Pancreas (tissue), 10 donors: ENCODE results near the gene DCDC2C. TPM values are rescaled to one million over a fixed set of nuclear protein-coding genes. Genes with fewer than 3 reads are reported as not detected.

Experiments used
- ATAC-seq, 4 donors: fragments of 200-7000 bp; cut with Tn5 transposase; one replicate each; pipeline versions ENCODE4 v1.8.0 to v1.9.1; 2020; ENCODE audit warnings: mild to moderate bottlenecking in 4 of 4, moderate library complexity in 4 of 4
- DNase-seq, 6 donors: peaks; one replicate each; pipeline ENCODE4 v3.0.0-alpha.2; 2020
- FAIRE-seq: peaks from 2 replicates; lab custom pipeline; 2012; peaks lifted over from hg19 to GRCh38; lab: Jason Lieb, UNC
- H3K27ac ChIP-seq, 4 donors: fragments of 200-600 bp; sonication (generic); 1 replicate in 3 of 4; 2 replicates in 1 of 4; pipeline versions ENCODE4 v1.5.0 to v1.8.0; 2020
- H3K27me3 ChIP-seq, 4 donors: fragments of 200-600 bp; one replicate each; pipeline ENCODE4 v1.8.0; 2021
- H3K36me3 ChIP-seq, 3 donors: fragments of 200-600 bp; sonication (generic) in 1 of 3; one replicate each; pipeline versions ENCODE4 v1.5.0 to v1.8.0; 2020 to 2021
- H3K4me1 ChIP-seq, 3 donors: fragments of 200-600 bp; one replicate each; pipeline ENCODE4 v1.8.0; 2021
- H3K4me3 ChIP-seq, 4 donors: fragments of 200-600 bp; sonication (generic) in 2 of 4; one replicate each; pipeline versions ENCODE4 v1.5.0 to v1.8.0; 2020 to 2021
- H3K9me3 ChIP-seq, 4 donors: fragments of 200-600 bp; one replicate each; pipeline ENCODE4 v1.8.0; 2021
- WGBS, 2 donors: extraction: QIAGEN DNeasy Blood & Tissue Kit; methylation state at CpG; one replicate each; pipeline ENCODE4 v1.1.7; 2013; 5-methylcytosine and 5-hydroxymethylcytosine counted together
- intact Hi-C, 3 donors: fragments of 100-400 bp; cut with DNase I; formaldehyde crosslinking; loops; one replicate each; pipeline versions ENCODE4 v1.11.1 to v1.14.2; 2022
- polyA plus RNA-seq, 2 donors: library from polyadenylated mRNA; stranded (reverse); fragments of 200-250 nt; gene quantifications; one replicate each; pipeline ENCODE4 v1.2.3, GENCODE V29; 2013
- total RNA-seq, 6 donors: library from RNA; stranded (reverse); fragmentation: NEBNext Ultra II Directional in 4 of 6; extraction: Animal tissue kit (Norgen Biotek cat#: 25700) in 4 of 6; gene quantifications; one replicate each; pipeline versions ENCODE4 v1.2.1 to v1.2.4, GENCODE V29; 2021 to 2023
- TF ChIP-seq, protein P1 (sequence below), 4 donors: fragments of 200-600 bp; sonication (generic) in 3 of 4; IDR thresholded peaks; one replicate each; pipeline versions ENCODE4 v1.5.0 to v1.8.0; 2021; ENCODE audit warnings: antibody characterized with exemption in 4 of 4
- donor health status: healthy with polysubstance abuse.
- donor health status: DM: no; HTN: no; CAD: no; lungs with moderate emphysema.
- donor health status: DM: no; HTN: no; CAD: no.
- donor health status: control.
- donor health status: control.
- donor health status: Bipolar disorder and iron deficiency.
- donor health status: DM: yes; HTN: yes; CAD: no.
- donor health status: DM: no; HTN: no; CAD: no.
- donor health status: DM: no; HTN: no; CAD: no.
- donor health status: DM: yes; HTN: yes; CAD: no.

The DCDC2C gene
- total and polyA plus RNA-seq, 8 donors = not detected

DNA sequence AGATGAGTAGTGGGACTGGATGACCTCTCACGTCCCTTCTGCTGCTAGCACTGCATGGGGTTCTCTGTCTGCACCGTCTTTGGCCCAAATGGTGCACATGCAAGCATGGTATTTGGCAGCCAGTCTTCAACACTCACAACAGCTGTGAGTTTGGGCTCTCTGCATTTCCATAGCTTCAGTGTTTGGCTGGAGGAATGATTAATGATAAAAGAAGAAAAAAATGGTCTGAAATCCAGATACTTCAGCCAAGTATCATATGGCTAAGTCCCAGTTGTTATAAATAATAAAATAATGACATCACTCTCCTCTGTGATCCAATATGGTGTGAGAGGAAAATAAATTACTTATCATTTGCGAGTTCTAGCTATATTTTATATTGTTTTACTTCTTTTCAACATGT is 173.3 kb downstream of the DCDC2C start:
- no peak for ATAC-seq
- 30 to 39% methylated on average over 3 of the region's 3 CpGs for WGBS, 2 donors
- Histone ChIP-seq H3K36me3 (no peaks in the 10 kb centered on the region), H3K4me1 (no peaks in the 10 kb centered on the region), H3K27me3 (no peaks in the 10 kb centered on the region), H3K9me3 (no peaks in the 10 kb centered on the region), H3K27ac (no peak overlapping the region), H3K4me3 (no peak overlapping the region)
- intact Hi-C loops = no loop called here
- TF ChIP-seq, protein P1, sequence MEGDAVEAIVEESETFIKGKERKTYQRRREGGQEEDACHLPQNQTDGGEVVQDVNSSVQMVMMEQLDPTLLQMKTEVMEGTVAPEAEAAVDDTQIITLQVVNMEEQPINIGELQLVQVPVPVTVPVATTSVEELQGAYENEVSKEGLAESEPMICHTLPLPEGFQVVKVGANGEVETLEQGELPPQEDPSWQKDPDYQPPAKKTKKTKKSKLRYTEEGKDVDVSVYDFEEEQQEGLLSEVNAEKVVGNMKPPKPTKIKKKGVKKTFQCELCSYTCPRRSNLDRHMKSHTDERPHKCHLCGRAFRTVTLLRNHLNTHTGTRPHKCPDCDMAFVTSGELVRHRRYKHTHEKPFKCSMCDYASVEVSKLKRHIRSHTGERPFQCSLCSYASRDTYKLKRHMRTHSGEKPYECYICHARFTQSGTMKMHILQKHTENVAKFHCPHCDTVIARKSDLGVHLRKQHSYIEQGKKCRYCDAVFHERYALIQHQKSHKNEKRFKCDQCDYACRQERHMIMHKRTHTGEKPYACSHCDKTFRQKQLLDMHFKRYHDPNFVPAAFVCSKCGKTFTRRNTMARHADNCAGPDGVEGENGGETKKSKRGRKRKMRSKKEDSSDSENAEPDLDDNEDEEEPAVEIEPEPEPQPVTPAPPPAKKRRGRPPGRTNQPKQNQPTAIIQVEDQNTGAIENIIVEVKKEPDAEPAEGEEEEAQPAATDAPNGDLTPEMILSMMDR (IDR thresholded peaks at IDR 0.05) = no peak
- no peak for DNase-seq
- FAIRE-seq = no peak

DNA sequence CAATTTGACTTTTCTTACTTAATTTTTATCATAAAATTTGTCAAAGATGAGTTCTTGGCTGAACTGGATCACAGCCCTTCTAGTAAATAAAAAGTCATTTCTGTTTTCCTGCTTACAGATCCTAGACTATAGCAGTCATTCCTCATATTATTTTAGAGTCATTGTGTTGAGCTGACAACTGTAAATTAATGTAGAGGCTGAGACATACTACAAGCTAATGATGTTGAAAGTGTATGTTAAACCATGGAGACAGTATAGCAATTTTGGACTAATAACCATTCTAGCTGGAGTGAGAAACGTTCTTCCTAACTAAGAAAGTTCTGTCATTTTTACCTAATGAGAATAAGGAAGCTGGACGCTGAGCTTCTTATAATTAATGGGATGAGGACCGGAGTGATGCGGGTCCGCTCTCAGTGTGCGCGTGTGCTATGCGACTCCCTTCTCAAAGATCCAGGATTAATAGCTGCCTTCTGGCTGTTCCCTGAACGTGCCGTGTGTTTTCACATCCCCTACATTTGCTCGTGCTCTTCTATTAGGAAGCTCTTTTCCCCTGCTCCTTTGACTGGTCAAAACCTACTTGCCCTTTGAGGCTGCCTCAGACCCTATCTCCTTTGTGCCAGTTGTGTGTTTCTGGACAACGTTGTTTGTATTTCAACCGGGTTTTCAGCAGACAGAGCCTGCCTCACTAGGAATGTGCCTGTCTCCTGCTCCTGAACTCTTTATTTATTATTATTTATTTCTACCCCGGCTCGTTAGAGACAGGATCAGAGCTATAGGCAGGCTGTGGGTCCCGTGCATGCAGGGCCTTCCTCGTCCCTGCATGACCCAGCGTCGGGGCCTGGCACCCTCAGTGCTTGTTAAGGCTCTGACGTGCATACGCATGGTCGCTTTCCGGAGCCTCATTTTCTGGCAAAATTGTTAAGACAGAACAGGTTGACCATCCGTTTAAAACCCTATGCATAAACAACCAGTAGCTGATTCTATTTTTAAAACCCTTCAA is 182.6 kb downstream of the DCDC2C start:
- WGBS, 2 donors = 59 to 63% methylated on average over 24 of the region's 24 CpGs
- no peaks in the 10 kb centered on the region for H3K9me3 ChIP-seq
- H3K4me1 ChIP-seq = no peaks in the 10 kb centered on the region
- ATAC-seq (no peak), DNase-seq (no peak), FAIRE-seq (no peak)
- TF ChIP-seq, protein P1 (IDR thresholded peaks at IDR 0.05) = no peak
- H3K27me3 ChIP-seq = no peaks in the 10 kb centered on the region
- H3K36me3 ChIP-seq = no peaks in the 10 kb centered on the region
- H3K27ac ChIP-seq = no peak overlapping the region
- intact Hi-C loops = no loop called here
- H3K4me3 ChIP-seq = no peak overlapping the region

DNA sequence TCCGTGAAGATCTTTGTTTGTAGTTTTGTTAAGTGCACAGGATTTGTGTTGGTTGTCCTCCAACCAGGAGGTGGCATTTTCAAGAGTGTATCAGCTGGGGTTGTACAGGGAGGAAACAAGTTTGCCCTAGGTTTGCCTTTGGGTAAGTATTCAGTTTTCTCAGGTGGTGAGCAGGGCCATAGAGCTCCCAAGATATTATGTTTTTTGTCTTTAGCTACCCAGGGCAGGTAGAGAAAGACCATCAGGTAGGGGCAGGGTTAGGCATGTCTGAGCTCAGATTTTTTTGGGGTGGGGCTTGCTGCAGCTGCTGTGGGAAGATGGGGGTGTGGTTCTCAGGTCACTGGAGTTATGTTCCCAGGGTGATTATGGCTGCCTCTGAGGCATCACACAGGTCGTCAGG is 191.6 kb downstream of the DCDC2C start:
- intact Hi-C loops = no loop called here

More for the DNA sequence above, 191.6 kb downstream of the DCDC2C start:
- ATAC-seq (no peak), DNase-seq (no peak), FAIRE-seq (no peak)
- H3K27ac ChIP-seq = no peak overlapping the region
- no peaks in the 10 kb centered on the region for H3K27me3 ChIP-seq
- H3K36me3 ChIP-seq = no peaks in the 10 kb centered on the region
- no peaks in the 10 kb centered on the region for H3K4me1 ChIP-seq
- H3K9me3 ChIP-seq = no peaks in the 10 kb centered on the region
- WGBS, 2 donors = 22 to 35% methylated on average over 2 of the region's 2 CpGs
- no peak overlapping the region for H3K4me3 ChIP-seq
- TF ChIP-seq, protein P1 (IDR thresholded peaks at IDR 0.05) = no peak

Other genes starting within 250 kb of the DCDC2C start
- gene ADI1, start 184.0 kb upstream of the DCDC2C start, total RNA-seq = 10 to 100 TPM in 5 of 6 donors, 1 to 10 TPM in 1; 9.9 to 26.0 (median 19.2) TPM
- gene ADI1, start 184.0 kb upstream of the DCDC2C start, polyA plus RNA-seq = 10 to 100 TPM; 17.8 to 29.7 TPM
- gene RNASEH1, start 145.2 kb upstream of the DCDC2C start, total RNA-seq = 10 to 100 TPM in 2 of 6 donors, 1 to 10 TPM in 4; 6.1 to 10.6 (median 8.9) TPM
- gene RNASEH1, start 145.2 kb upstream of the DCDC2C start, polyA plus RNA-seq = 1 to 10 TPM; 5.5 to 5.7 TPM
- 100 to 1,000 TPM; 498 to 985 (median 806) TPM for gene RPS7, start 128.3 kb upstream of the DCDC2C start, total RNA-seq
- 1,000 to 10,000 TPM; 1,402 to 2,322 TPM for gene RPS7, start 128.3 kb upstream of the DCDC2C start, polyA plus RNA-seq
- gene COLEC11, start 108.5 kb upstream of the DCDC2C start, total RNA-seq = 1 to 10 TPM; 2.0 to 6.1 (median 3.2) TPM
- gene COLEC11, start 108.5 kb upstream of the DCDC2C start, polyA plus RNA-seq = 10 to 100 TPM in 1 of 2 donors, 1 to 10 TPM in 1; 9.5 to 11.9 TPM
- not detected for gene ALLC, start 45.4 kb upstream of the DCDC2C start, total RNA-seq
- gene ALLC, start 45.4 kb upstream of the DCDC2C start, polyA plus RNA-seq = under 1 TPM; 0.68 to 0.75 TPM